Large intestine (tissue), 3 donors: Measurements from ENCODE around the gene GRAMD1C. TPM values are rescaled to one million over a fixed set of nuclear protein-coding genes. Genes with fewer than 3 reads are reported as not detected.
A peak's percentile ranks its signal among the peaks of the same experiment; 100 is the strongest.
"Not testable (repeated sequence)": the region's sequence is repeated elsewhere in the genome, so short reads cannot be mapped to it uniquely, and the experiment has no call there.

Experiments
- DNase-seq, 2 donors: peaks; one replicate each; pipeline versions ENCODE4 v3.0.0 to v3.0.0-alpha.2; 2013
- H3K27ac ChIP-seq: one replicate; pipeline ENCODE4 v1.5.1; 2013; ENCODE audit warnings: low read length
- H3K27me3 ChIP-seq: 2 replicates; pipeline ENCODE4 v1.6.1; 2013; ENCODE audit warnings: low read length; ENCODE audit not compliant: control insufficient read depth, insufficient read depth
- H3K36me3 ChIP-seq: 2 replicates; pipeline ENCODE4 v1.6.1; 2013; ENCODE audit warnings: low read length; ENCODE audit not compliant: control insufficient read depth, insufficient read depth
- H3K4me1 ChIP-seq: one replicate; pipeline ENCODE4 v1.6.1; 2013; ENCODE audit warnings: low read length; ENCODE audit not compliant: control insufficient read depth, insufficient read depth
- H3K4me3 ChIP-seq: one replicate; pipeline ENCODE4 v1.5.1; 2013; ENCODE audit warnings: low read length
- H3K9me3 ChIP-seq: one replicate; pipeline ENCODE4 v1.6.1; 2013; ENCODE audit warnings: mild to moderate bottlenecking, low read depth, low read length, moderate library complexity; ENCODE audit not compliant: control insufficient read depth
- WGBS: methylation state at CpG from one replicate; pipeline ENCODE4 v1.1.5; 2013; ENCODE audit warnings: low lambda C conversion rate; ENCODE audit not compliant: insufficient coverage; 5-methylcytosine and 5-hydroxymethylcytosine counted together
- polyA plus RNA-seq: library from polyadenylated mRNA; unstranded; fragments of 120-200 nt; gene quantifications from one replicate; pipeline ENCODE4 v1.2.1, GENCODE V29; 2013

Gene GRAMD1C
- polyA plus RNA-seq, 1 donor: 14.4 TPM

GRCh38 chr3:113849841-113850240, 11.3 kb downstream of the GRAMD1C start:
- H3K36me3 ChIP-seq, DNase-seq, H3K4me3 ChIP-seq, H3K27ac ChIP-seq, H3K27me3 ChIP-seq, H3K9me3 ChIP-seq: not testable (repeated sequence)
- 100% methylated on average over 1 of the region's 22 CpGs for WGBS
- H3K4me1 ChIP-seq: peaks cover 15% of the 10 kb centered on the region

DNA sequence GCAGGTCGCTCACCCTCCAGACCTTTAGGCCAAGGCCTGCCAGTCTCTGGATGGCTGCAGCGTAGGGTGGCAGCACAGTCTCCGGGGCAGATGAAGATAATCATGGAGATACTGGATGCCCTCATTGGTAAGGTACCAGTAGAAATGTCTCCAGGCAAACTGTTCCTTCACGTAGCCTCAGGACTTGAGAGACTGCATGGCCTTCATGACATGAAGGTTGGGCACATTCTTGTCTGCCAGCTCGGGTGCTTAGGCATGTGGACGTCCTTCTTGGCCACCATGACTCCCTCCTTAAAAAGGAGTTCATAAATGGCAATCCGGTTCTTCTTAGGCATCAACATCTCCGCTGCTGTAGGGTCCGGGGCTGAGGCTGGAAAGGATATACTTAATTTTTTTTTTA, 11.8 kb downstream of the GRAMD1C start:
- not testable (repeated sequence) for H3K27ac ChIP-seq, H3K9me3 ChIP-seq, H3K4me3 ChIP-seq, H3K36me3 ChIP-seq, H3K27me3 ChIP-seq, DNase-seq
- WGBS: no CpG with 5 or more reads among the region's 9 CpGs
- peaks cover 15% of the 10 kb centered on the region for H3K4me1 ChIP-seq

GRCh38 chr3:113852506-113852905, 13.9 kb downstream of the GRAMD1C start:
- H3K27ac ChIP-seq: peak overlapping the region; percentile 35
- H3K27me3 ChIP-seq: no peaks in the 10 kb centered on the region
- H3K4me3 ChIP-seq: no peak overlapping the region
- no peaks in the 10 kb centered on the region for H3K9me3 ChIP-seq
- 18% methylated on average over 2 of the region's 3 CpGs for WGBS
- no peaks in the 10 kb centered on the region for H3K36me3 ChIP-seq
- H3K4me1 ChIP-seq: peaks cover 13% of the 10 kb centered on the region
- peak; percentile 40 to 71 for DNase-seq

DNA sequence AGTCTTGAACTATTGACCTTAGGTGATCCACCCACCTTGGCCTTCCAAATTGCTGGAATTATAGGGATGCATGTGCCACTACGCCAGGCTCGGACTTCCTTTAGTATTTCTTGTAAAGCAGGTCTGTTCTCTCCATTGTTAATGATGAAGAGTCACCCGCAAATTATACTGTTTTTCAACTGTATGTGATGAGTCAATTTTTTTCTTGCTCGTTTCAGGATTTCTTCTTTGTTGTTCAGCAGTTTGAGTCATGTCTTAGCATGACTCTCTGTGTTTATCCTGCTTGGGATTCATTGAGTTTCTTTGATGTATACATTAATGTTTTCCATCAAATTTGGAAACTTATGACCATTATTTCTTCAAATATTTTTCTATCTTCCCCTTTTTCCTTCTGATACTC, 28.9 kb downstream of the GRAMD1C start:
- Histone ChIP-seq H3K27me3 (no peaks in the 10 kb centered on the region), H3K9me3 (no peaks in the 10 kb centered on the region), H3K27ac (no peak overlapping the region), H3K4me3 (no peak overlapping the region), H3K36me3 (no peaks in the 10 kb centered on the region), H3K4me1 (no peaks in the 10 kb centered on the region)
- no peak for DNase-seq
- WGBS: 88% methylated on average over 1 of the region's 4 CpGs

DNA sequence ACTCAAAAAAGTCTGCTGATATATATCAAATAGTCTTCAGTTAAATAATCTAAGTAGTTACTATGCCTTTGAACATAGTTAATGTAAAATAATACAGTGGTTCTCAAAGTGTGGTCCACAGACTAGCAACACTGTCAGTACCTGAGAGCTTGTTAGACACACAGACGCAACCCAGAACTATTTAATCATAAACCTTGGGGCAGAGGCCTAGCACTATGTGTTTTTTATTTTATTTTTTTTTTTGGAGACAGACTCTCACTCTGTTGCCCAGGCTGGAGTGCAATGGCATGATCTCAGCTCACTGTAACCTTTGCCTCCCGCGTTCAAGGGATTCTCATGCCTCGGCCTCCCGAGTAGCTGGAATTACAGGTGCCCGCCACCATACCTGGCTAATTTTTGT, 34.7 kb downstream of the GRAMD1C start:
- peak overlapping the region; percentile 54 for H3K27ac ChIP-seq

GRCh38 chr3:113873814-113874526, 35.4 kb downstream of the GRAMD1C start:
- Histone ChIP-seq H3K9me3 (no peaks in the 10 kb centered on the region), H3K27ac (peak overlapping the region; percentile 54), H3K4me1 (peaks cover 9% of the 10 kb centered on the region), H3K4me3 (no peak overlapping the region), H3K27me3 (no peaks in the 10 kb centered on the region), H3K36me3 (no peaks in the 10 kb centered on the region)
- DNase-seq: peak; percentile 38 to 69
- no CpG with 5 or more reads among the region's 4 CpGs for WGBS

More for the DNA sequence above, 34.7 kb downstream of the GRAMD1C start:
- no peak for DNase-seq
- Histone ChIP-seq H3K27me3 (no peaks in the 10 kb centered on the region), H3K9me3 (no peaks in the 10 kb centered on the region), H3K4me1 (peaks cover 9% of the 10 kb centered on the region), H3K4me3 (no peak overlapping the region), H3K36me3 (no peaks in the 10 kb centered on the region)
- no CpG with 5 or more reads among the region's 6 CpGs for WGBS

- Histone ChIP-seq H3K4me3 (no peak overlapping the region), H3K36me3 (no peaks in the 10 kb centered on the region), H3K9me3 (no peaks in the 10 kb centered on the region), H3K27me3 (no peaks in the 10 kb centered on the region), H3K27ac (no peak overlapping the region), H3K4me1 (peaks cover 7% of the 10 kb centered on the region)
- WGBS: 100% methylated on average over 3 of the region's 3 CpGs
- DNase-seq: no peak
These were observed 39.8 kb downstream of the GRAMD1C start for GRCh38 chr3:113878403-113878802.

DNA sequence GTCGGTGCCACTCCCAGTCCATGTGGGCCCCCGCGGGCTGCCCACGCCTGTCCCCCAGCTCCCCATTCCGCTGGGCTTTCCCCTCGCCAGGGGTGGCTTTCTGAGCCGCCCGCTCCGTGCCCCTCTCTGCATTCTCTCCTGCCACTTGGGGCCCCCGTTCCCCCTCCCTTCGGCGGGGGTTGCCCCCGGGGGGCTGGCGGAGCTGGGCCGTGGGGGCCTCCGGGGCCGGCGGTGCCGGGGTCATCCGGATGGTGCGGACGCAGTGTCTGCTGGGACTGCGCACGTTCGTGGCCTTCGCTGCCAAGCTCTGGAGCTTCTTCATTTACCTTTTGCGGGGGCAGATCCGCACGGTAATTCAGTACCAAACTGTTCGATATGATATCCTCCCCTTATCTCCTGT, 46.5 kb downstream of the GRAMD1C start:
- WGBS: no CpG with 5 or more reads among the region's 30 CpGs
- no peak overlapping the region for H3K27ac ChIP-seq
- H3K4me3 ChIP-seq: no peak overlapping the region
- no peaks in the 10 kb centered on the region for H3K27me3 ChIP-seq
- DNase-seq: no peak
- H3K36me3 ChIP-seq: no peaks in the 10 kb centered on the region
- peaks cover 9% of the 10 kb centered on the region for H3K9me3 ChIP-seq
- no peaks in the 10 kb centered on the region for H3K4me1 ChIP-seq

DNA sequence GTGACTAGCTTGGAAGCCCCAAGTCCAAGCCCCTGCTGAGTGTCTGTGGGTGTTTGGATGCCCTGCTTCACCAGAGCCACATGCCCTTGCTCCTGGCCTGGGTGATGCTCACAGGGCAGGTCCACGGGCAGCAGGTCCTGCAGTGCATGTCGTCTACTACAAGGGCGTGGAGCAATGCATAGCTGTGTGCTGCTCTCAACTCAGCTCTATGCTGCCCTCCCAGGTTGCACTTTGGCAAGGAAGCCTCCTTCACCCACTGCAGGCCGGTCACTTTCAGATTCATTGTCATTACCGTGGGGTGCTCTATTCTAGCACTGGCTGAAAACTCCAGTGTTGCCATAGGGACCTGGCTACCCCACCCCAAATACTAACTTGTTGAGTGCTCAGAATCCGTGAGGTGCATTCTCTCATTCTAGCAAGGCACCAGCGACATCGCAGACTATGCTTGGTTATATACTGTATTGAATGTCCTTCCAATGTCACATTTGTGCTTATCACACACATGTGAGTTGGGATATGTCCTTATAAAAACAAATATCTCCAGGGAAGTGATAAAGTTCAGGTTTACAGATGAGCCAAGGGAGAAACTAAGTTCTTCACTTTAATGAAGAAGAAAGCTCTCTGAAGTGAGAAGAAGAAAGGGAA, 51.8 kb downstream of the GRAMD1C start:
- Histone ChIP-seq H3K4me3 (no peak overlapping the region), H3K27ac (peak overlapping the region; percentile 27), H3K9me3 (no peaks in the 10 kb centered on the region), H3K27me3 (no peaks in the 10 kb centered on the region), H3K36me3 (no peaks in the 10 kb centered on the region), H3K4me1 (peaks cover 4% of the 10 kb centered on the region)
- peak; percentile 63 to 74 for DNase-seq
- WGBS: no CpG with 5 or more reads among the region's 8 CpGs

DNA sequence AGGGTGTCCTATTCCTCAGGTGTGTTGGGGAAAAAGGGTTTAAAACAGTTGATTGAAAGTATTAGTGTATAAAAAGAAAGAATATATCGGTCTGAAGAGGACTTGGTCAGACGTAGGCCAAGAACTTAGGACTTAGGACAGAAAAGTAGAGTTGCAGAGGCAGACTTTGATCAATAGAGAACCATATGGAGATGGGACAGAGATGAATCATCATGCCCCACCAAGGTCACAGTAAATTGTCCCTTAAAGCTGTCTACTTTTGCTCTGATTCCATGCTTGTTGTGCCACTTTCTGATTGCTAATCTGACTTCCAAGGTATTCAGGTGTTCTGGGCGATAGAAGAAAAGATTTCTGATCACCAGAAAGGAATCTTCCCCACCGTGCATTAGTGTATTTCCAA, 56.3 kb downstream of the GRAMD1C start:
- peak; percentile 33 to 43 for DNase-seq
- no peaks in the 10 kb centered on the region for H3K36me3 ChIP-seq
- H3K27me3 ChIP-seq: no peaks in the 10 kb centered on the region
- WGBS: 76% methylated on average over 2 of the region's 4 CpGs
- H3K9me3 ChIP-seq: no peaks in the 10 kb centered on the region
- peaks cover 4% of the 10 kb centered on the region for H3K4me1 ChIP-seq
- H3K27ac ChIP-seq: peak overlapping the region; percentile 10
- H3K4me3 ChIP-seq: no peak overlapping the region

DNA sequence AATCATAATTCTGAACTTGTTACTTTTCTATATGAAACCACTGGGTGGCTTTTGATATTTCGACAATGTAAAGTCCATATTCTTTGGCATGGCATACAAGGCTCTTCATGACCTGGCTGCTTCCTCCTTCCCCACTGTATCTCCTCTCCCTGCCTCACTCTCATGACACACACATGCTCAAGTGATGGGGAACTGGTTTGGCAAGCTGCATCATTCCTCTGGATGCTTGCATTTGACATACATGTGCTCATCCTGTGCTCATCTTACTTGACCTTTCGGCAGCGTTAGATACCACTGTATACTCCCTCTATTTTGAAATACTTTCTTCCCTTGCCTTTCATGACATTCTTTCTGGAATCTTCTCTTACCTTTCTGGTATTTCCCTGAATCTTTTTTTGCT, 57.4 kb downstream of the GRAMD1C start:
- Histone ChIP-seq H3K4me3 (no peak overlapping the region), H3K27ac (no peak overlapping the region)
- WGBS: 100% methylated on average over 2 of the region's 3 CpGs

More for the DNA sequence above, 57.4 kb downstream of the GRAMD1C start:
- DNase-seq: no peak
- H3K9me3 ChIP-seq: no peaks in the 10 kb centered on the region
- peaks cover 4% of the 10 kb centered on the region for H3K4me1 ChIP-seq
- no peaks in the 10 kb centered on the region for H3K27me3 ChIP-seq
- H3K36me3 ChIP-seq: no peaks in the 10 kb centered on the region
